HEK293T (cell line): ENCODE measurements around the gene DNAI2.
"Not testable (repeated sequence)": the region's sequence is repeated elsewhere in the genome, so short reads cannot be mapped to it uniquely, and the experiment has no call there.

Experiments used
- ARNT ChIP-seq: fragments of 450-650 bp; IDR thresholded peaks from 2 replicates; pipeline ENCODE4 v1.6.1; 2017; ENCODE audit warnings: mild to moderate bottlenecking
- BHLHE40 ChIP-seq: fragments of 450-650 bp; IDR thresholded peaks from 2 replicates; pipeline ENCODE4 v1.6.1; 2016; ENCODE audit warnings: mild to moderate bottlenecking, moderate library complexity, borderline replicate concordance
- FOXA1 ChIP-seq: fragments of 450-650 bp; IDR thresholded peaks from 2 replicates; pipeline ENCODE4 v1.6.1; 2016; ENCODE audit warnings: mild to moderate bottlenecking
- SP1 ChIP-seq: fragments of 450-650 bp; IDR thresholded peaks from 2 replicates; pipeline ENCODE4 v1.6.1; 2017

- TF ChIP-seq SP1, FOXA1, BHLHE40, ARNT: not testable (repeated sequence)
Observed at GRCh38 chr17:74282274-74282586, 8.2 kb downstream of the DNAI2 start.
